Astrocyte of the spinal cord (primary cell): ENCODE data around the gene GARNL3.

ENCODE experiments used
- DNase-seq: peaks from one replicate; pipeline ENCODE4 v3.0.0; 2011; ENCODE audit warnings: low read depth, low spot score
- H3K4me3 ChIP-seq: 2 replicates; pipeline ENCODE4 v1.5.1; 2011; ENCODE audit warnings: low read depth, mild to moderate bottlenecking, low read length, moderate library complexity
- in situ Hi-C: cut with HindIII; loops from 2 replicates; pipeline ENCODE4 v1.10.0; 2017; ENCODE audit warnings: low sequenced_read_pairs
- TF ChIP-seq, protein P1 (sequence below): IDR thresholded peaks from 2 replicates; pipeline ENCODE4 v1.5.1; 2012; ENCODE audit warnings: low read depth, mild to moderate bottlenecking, low read length, inconsistent platforms

The GARNL3 gene

DNA sequence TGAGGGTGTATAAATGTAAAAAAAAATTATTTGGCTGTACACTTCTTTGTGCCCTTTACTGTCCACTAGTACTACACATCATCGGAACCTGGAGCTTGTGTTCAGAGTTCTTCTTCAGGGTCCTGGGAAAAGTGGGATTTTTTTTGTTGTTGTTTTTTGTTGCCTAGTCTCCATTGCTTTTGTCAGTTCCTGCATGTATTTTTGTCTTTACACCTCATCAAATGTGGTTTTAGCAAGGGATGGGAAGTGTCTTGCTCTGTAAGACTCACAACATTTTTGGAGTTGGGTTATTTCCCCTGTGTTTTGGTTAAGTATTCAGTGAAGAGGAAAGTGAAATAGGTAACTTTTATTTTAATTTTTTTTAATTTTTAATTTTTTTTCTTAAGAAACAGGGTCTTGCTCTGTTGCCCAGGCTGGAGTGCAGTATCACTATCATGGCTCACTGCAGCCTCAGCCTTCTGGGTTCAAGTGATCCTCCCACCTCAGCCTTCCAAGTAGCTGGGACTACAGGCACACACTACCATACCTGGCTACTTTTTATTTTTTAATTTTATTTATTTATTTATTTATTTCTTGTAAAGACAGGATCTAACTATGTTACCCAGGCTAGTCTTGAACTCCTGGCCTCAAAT, 40.7 kb downstream of the GARNL3 start:
- in situ Hi-C loops, result no loop called here
- TF ChIP-seq, protein P1, sequence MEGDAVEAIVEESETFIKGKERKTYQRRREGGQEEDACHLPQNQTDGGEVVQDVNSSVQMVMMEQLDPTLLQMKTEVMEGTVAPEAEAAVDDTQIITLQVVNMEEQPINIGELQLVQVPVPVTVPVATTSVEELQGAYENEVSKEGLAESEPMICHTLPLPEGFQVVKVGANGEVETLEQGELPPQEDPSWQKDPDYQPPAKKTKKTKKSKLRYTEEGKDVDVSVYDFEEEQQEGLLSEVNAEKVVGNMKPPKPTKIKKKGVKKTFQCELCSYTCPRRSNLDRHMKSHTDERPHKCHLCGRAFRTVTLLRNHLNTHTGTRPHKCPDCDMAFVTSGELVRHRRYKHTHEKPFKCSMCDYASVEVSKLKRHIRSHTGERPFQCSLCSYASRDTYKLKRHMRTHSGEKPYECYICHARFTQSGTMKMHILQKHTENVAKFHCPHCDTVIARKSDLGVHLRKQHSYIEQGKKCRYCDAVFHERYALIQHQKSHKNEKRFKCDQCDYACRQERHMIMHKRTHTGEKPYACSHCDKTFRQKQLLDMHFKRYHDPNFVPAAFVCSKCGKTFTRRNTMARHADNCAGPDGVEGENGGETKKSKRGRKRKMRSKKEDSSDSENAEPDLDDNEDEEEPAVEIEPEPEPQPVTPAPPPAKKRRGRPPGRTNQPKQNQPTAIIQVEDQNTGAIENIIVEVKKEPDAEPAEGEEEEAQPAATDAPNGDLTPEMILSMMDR, result no peak
- no peak overlapping the region for H3K4me3 ChIP-seq
- DNase-seq, result no peak

DNA sequence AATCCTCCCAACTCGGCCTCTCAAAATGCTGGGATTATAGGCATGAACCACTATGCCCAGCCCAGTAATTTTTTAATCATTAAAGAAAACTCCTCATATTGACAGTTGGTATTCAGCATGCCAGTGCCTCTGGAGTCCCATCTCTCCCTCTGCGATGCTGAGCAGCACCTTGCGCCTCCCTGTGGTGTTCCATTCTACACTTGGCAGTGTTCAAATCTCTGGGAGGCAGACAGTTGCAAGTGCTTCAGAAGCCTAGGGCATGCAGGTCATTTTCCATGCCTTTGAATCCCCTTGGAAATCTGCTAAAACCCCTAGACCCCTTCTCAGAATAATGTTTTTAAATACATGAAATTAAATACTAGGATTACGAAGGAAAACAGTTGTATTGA, 41.3 kb downstream of the GARNL3 start:
- TF ChIP-seq, protein P1, result no peak
- in situ Hi-C loops, result no loop called here
- H3K4me3 ChIP-seq, result no peak overlapping the region
- DNase-seq, result no peak

DNA sequence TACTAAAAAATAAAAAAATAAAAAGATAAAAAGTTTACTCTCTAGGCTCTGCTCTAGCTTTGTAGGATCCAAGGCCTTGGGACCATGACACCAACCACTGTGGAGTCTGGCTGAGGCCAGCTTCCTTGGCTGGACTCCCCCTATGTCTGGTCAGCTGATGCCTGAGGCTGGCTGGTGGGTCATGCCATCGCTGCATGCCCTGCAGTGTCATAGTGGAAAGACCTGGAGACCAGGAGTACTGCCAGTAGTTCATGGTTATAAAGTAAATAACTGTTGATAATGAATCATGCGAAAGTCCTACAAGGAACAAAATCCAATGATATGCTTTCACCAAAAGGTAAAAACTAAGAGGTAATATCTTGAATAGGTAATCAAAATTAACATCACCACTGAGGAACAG, 43.2 kb downstream of the GARNL3 start:
- TF ChIP-seq, protein P1, result no peak
- in situ Hi-C loops, result no loop called here
- H3K4me3 ChIP-seq, result no peak overlapping the region
- no peak for DNase-seq

DNA sequence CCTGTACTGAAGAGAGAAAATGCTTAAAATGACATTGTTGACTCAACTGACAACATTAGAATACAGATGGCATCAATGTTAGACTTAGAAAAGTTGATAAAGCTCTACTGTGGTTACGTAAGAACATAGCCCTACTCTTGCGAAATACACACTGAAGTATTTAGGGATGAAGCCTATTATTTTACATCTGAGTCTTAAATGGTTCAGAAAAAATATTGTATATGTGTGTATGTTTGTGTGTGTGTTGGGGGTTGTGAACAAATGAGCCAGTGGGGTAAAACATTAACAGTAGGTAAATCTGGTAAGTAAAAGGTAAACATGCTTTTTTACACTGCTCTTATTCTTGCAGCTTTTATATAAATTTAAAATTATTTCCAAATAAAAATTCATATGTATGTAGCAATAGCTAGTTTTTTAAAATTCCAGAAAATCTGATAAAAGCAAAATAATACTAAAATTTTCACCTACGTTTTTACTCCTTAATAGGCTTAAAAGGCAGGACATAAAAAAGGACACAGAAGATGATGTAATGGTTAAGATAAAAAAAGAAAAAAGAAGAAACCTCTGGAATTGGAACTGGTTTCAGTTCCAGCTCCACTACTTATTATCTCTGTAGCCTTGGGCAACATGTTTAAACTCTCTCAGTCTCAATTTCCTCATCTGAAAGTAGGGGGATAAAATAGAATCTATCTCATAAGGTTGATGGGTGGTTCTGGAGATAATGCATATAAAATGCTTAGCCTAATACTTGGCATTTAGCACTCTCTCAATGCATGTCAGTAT, 44.3 kb downstream of the GARNL3 start:
- in situ Hi-C loops, result no loop called here
- no peak overlapping the region for H3K4me3 ChIP-seq
- TF ChIP-seq, protein P1, result no peak
- DNase-seq, result peak; percentile 20

DNA sequence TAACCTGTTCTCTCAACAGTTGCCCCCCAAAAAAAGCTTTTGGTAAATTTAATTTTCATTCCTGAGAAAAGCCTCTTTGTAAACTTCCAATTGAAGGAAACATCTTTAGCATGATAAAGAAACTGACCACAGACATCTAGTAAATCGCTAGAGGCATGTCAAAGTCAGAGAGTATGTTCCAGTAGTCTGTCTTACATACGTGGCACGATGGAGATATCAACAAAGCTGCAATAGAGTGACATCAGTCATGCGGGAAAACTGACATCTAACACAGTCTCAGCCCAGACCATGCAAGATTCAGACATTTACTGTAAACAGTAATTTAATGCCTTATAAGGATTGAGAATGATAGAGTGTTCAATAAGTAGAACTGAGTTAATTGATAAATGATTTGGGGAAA, 45.1 kb downstream of the GARNL3 start:
- no peak overlapping the region for H3K4me3 ChIP-seq
- in situ Hi-C loops, result no loop called here
- no peak for DNase-seq
- TF ChIP-seq, protein P1, result no peak

DNA sequence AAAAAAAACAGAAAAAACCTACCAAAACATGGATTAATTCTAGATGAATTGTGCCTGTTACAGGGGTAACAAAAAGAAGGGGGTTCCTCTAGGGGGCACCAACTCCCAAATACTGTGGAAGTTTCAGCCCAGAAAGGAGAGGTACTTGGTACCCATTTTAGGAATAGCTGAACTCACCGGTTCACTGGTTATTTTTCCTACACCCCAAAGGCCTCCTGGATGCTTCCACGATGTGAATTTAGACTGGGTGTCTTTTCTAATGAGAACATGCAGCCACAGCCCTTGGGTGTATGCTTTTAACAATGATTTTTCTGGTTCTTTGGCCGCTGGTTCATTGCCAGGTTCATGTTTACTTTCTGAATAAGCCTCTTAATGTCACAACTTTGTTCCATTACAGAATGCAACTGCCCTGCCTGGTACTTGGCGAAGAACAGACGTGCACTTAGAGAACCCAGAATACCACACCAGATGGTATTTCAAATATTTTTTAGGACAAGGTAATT, 46.7 kb downstream of the GARNL3 start:
- TF ChIP-seq, protein P1, result peak; percentile 62
- in situ Hi-C loops, result no loop called here
- no peak overlapping the region for H3K4me3 ChIP-seq
- peak; percentile 78 for DNase-seq
